NCI-H2196 (cell line): Measurements from ENCODE around the gene DACT2.
"Not testable (repeated sequence)": the region's sequence is repeated elsewhere in the genome, so short reads cannot be mapped to it uniquely, and the experiment has no call there.

Experiments used
- DNase-seq: peaks from one replicate; lab custom pipeline; 2025; ENCODE audit not compliant: unreplicated experiment; lab: John Stamatoyannopoulos, UW

DACT2 gene

DNA sequence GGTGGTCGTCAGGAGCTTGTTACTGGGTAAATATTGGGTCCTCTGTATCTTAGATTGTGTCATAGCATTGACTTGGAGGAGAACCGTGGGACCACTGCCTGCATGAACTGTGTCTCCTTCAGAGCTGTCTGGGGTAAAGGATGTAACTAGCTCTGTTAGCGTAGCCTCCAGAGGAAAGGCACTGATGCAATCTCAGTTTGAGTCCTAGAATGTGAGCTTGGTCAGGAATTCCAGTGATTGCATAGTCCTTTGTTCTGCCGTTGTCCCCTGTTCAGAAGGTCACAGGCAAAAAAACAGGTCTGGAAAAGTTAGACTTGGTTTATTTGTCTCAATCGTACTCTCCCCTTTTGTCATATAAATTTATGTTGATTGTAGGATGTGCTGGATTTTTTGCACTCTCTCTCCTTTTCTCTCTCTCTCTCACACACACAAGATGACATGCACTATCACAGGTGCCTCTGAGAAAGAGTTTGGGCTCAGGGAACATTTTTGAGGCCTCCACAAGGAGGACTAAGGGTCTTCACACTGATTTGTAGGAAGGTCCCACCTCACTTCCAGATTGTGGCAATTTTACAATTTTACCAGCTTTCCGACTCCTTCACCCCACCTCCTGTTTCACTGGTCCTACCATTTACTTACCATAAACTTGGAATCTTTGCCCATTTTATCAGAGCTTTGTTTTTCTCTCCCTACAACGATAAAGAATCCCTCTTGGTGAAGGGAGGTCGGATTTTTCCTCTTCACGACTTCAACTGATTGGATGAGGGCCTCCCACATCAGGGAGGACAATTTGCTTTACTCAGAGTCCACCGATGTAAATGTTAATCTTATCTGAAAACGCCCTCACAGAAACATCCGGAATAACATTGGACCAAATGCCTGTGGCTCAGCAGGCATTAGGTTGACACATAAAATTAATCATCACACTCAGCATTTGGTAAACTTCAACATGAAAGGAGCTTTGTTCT, 7.0 kb upstream of the DACT2 start:
- no peak for DNase-seq

GRCh38 chr6:168322966-168323365, 3.4 kb upstream of the DACT2 start:
- no peak for DNase-seq

GRCh38 chr6:168320634-168321033, 1.1 kb upstream of the DACT2 start:
- no peak for DNase-seq

GRCh38 chr6:168318579-168319278, 848 bp downstream of the DACT2 start:
- no peak for DNase-seq

GRCh38 chr6:168318090-168318489, 1.5 kb downstream of the DACT2 start:
- DNase-seq: no peak

- DNase-seq: no peak
Observed at GRCh38 chr6:168315596-168315995, 4.0 kb downstream of the DACT2 start.

GRCh38 chr6:168314948-168315347, 4.6 kb downstream of the DACT2 start:
- DNase-seq: no peak

- DNase-seq: no peak
Observed at GRCh38 chr6:168314021-168314420, 5.6 kb downstream of the DACT2 start.

DNA sequence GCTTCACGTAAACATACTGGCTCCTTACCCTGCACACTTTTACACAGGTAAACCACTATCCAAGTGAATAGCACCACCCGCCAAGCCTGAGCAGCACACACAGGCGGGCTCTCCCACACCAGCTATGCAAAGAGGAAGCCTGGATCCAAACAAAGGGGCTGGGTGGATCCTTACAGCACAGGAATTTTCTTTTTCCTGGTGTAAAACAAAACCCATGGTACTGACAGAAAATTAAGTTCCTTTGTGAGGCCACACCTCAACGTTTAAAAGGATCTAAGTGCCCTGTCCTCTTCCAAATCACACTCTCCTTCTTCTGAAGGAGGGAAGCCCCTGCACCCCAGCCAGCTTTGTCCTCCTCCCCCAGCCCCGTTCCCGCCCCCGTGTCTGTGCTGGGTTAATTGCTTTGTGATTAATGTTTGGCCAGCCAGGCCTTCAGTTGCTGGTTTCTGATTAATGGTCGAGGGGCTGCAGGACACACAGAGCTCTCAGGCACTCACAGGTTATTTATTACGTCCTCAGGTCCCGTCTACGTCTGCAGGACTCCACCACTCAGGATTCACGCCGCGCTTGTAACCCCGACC, 6.1 kb downstream of the DACT2 start:
- DNase-seq: no peak

GRCh38 chr6:168312125-168312507, 7.5 kb downstream of the DACT2 start:
- DNase-seq: not testable (repeated sequence)

- no peak for DNase-seq
Observed at GRCh38 chr6:168311410-168312124, 8.0 kb downstream of the DACT2 start.

GRCh38 chr6:168310945-168311344, 8.6 kb downstream of the DACT2 start:
- DNase-seq: no peak

DNA sequence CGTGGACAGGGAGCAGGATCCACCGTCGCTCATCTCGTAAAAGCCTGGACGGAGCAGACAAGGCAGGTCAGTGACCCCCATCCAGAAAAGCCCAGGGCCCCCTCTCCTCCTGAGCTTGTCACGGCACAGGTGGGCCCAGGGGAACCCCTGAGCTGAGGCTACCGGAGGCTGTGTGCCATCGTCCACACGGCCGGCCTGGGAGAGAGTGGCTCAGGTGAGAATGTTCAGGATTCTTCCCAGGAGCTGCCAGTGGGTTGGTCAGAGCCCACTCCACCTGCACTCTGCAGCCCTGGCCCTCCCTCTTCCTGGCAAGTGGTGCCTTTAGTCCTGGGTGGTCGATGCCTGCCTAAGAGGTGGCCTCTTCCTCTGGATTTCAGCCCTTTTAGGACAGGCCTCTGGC, 9.2 kb downstream of the DACT2 start:
- no peak for DNase-seq

DNA sequence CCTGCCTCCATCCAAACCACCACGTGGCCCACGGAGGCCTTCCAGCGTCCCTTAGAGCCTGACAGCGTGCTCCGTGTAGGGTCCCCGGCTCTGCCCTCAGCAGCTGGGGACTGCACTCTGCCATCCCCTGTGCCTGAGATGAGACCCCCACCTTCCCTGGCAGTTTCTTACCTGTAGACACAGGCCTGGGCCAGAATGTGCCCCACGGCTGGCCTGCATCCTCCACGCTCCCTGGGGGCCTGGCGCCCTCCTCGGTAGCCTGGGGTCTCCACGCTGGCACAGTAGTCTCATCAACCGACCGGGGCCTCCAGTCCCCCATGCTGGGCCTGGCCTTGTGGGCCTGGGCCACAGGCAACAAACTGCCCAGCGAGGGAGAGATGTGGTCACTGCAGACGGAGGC, 9.6 kb downstream of the DACT2 start:
- no peak for DNase-seq

- no peak for DNase-seq
Observed at GRCh38 chr6:168309183-168309582, 10.4 kb downstream of the DACT2 start.

DNA sequence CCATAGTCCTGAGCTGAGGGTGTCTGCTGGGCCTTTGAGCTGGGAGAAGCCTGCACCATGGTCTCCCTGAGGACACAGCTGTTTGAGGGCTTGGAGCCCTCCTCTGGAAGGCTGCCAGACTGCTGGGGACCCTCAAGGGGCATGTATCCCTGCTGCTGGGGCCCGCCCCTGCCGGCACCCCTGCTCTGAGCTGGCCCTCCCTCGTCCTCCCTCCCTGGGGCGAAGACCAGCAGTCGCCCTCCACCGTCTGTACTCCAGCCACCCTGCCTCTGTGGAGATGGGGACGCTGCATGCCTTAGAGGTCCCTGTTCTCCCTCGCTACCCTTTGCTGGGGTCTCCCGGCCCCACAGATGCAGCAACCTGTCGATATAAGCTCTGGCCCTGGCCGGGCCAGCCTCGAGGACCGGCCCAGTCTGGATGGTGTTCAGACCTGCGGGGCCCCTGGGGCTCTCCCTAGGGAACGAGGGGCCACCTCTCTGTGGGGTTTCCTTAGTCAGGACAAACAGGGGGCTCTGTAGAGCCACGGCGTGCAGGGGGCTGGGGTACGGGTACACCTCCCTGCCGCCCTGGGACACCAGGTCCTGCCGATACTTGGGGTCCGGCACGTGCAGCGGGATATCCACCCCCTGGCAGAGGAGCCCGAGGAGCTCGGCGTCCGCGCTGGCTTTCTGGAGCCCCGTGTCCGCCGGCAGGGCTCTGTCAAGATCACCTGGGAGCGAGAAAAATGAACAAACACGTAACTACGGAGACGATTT, 11.0 kb downstream of the DACT2 start:
- DNase-seq: no peak

GRCh38 chr6:168307695-168308021, 11.9 kb downstream of the DACT2 start:
- no peak for DNase-seq

DNA sequence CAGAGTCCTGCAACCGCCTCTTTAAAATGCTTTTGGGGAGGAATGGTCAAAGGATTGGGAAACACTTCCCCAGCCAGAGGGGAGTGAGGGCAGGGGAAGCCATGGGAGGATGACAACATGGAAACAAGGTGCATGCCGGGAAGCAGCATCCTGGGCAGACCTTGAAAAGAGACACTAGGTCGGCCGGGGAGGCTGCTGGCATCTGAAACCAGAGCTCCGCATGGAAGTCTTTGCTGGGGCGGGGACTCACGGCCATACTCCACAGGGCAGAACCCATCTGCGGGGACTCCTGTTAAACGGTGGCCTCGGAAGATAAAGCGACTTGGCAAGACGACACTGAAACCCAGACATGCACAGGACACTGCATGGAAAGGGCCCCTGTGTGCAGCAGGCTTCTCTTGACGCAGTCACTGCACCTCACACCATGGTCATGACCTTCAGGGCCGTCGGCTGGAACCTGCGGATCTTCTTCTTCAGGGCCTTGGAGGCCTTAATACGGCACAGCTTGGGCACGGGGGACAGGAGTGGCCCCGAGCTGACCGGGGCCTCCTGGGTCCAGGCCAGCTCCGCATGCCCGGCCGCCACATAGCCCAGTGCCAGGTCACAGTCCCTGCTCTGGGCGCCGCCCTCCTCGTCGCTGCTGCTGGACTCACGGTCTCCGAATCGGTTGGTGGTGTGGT, 12.4 kb downstream of the DACT2 start:
- no peak for DNase-seq

GRCh38 chr6:168305863-168306262, 13.7 kb downstream of the DACT2 start:
- no peak for DNase-seq

DNA sequence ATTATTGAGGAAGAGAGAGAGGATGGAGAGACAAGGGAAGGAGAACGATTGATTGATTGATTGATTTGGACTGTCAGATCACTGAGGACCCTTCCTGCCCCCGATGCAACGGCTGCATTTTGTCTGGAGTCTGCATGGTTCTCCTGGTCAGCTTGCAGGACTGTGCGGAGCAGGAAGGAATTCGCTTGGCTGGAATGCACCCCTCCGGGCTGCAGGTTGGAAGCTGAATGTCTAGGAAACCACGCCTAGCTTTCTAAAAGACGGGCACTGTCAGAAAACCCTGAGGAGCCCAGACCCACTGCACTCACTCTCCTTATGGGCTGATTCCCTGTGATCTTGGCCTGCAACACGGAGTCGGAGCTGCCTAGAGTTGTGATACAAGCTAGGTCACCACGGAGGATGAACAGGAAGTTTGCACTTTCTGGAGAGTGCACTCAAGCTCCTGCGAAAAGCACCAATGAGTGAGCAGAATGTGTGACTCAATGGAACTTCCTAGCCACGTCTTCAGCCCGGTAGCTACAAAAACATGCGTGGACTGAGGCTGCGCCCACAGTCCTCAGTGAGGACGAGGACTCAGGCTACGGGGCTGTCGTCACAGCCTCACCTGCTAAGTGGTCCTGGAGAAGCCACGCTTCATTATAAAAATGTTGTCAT, 14.4 kb downstream of the DACT2 start:
- no peak for DNase-seq
